Glutamatergic neuron (in vitro differentiated cells): ENCODE results near the gene POLR1A. TPM values are rescaled to one million over a fixed set of nuclear protein-coding genes. Genes with fewer than 3 reads are reported as not detected.

Source experiments
- DNase-seq: peaks from one replicate; pipeline ENCODE4 v3.0.0; 2022
- H3K27ac Mint-ChIP-seq: one replicate; pipeline ENCODE4 v1.8.0; 2020; ENCODE audit warnings: mild to moderate bottlenecking, mixed read lengths, inconsistent platforms; ENCODE audit not compliant: unreplicated experiment
- H3K27me3 Mint-ChIP-seq: one replicate; pipeline ENCODE4 v1.8.0; 2020; ENCODE audit warnings: mild to moderate bottlenecking, moderate library complexity, mixed read lengths, inconsistent platforms; ENCODE audit not compliant: unreplicated experiment
- H3K36me3 Mint-ChIP-seq: one replicate; pipeline ENCODE4 v1.8.0; 2020; ENCODE audit warnings: mild to moderate bottlenecking, mixed read lengths, inconsistent platforms; ENCODE audit not compliant: unreplicated experiment
- H3K4me1 Mint-ChIP-seq: one replicate; pipeline ENCODE4 v1.8.0; 2020; ENCODE audit warnings: mild to moderate bottlenecking, low read depth, mixed read lengths, inconsistent platforms; ENCODE audit not compliant: unreplicated experiment
- H3K4me3 Mint-ChIP-seq: one replicate; pipeline ENCODE4 v1.8.0; 2020; ENCODE audit warnings: mild to moderate bottlenecking, mixed read lengths, inconsistent platforms; ENCODE audit not compliant: unreplicated experiment
- H3K9me3 Mint-ChIP-seq: one replicate; pipeline ENCODE4 v1.8.0; 2020; ENCODE audit warnings: mild to moderate bottlenecking, moderate library complexity, mixed read lengths, inconsistent platforms; ENCODE audit not compliant: unreplicated experiment
- CTCF ChIP-seq: fragments of 200-600 bp; sonication (generic); IDR thresholded peaks from one replicate; pipeline ENCODE4 v1.5.0; 2021; ENCODE audit not compliant: partially characterized antibody, unreplicated experiment
- total RNA-seq: library from RNA; stranded (reverse); fragmentation: NEBNext Ultra II Directional; extraction: Animal tissue kit (Norgen Biotek cat#: 25700); gene quantifications from one replicate; pipeline ENCODE4 v1.2.1, GENCODE V29; 2021; ENCODE audit not compliant: unreplicated experiment

The POLR1A gene
- total RNA-seq, 1 donor from 2014 or later: 34.7 TPM

- Mint-ChIP-seq H3K27me3 (no peaks in the 10 kb centered on the region), H3K9me3 (no peaks in the 10 kb centered on the region), H3K27ac (no peak overlapping the region), H3K4me1 (no peaks in the 10 kb centered on the region), H3K36me3 (no peaks in the 10 kb centered on the region), H3K4me3 (no peak overlapping the region)
- no peak for TF ChIP-seq CTCF
- DNase-seq: no peak
These were observed 30.5 kb upstream of the POLR1A start for GRCh38 chr2:86136141-86136540.

GRCh38 chr2:86135653-86136052, 30.0 kb upstream of the POLR1A start:
- Mint-ChIP-seq H3K4me1 (no peaks in the 10 kb centered on the region), H3K36me3 (no peaks in the 10 kb centered on the region), H3K9me3 (no peaks in the 10 kb centered on the region), H3K27ac (no peak overlapping the region), H3K27me3 (no peaks in the 10 kb centered on the region), H3K4me3 (no peak overlapping the region)
- DNase-seq: no peak
- no peak for TF ChIP-seq CTCF

GRCh38 chr2:86134709-86135108, 29.0 kb upstream of the POLR1A start:
- H3K4me1 Mint-ChIP-seq: no peaks in the 10 kb centered on the region
- H3K4me3 Mint-ChIP-seq: no peak overlapping the region
- H3K27me3 Mint-ChIP-seq: no peaks in the 10 kb centered on the region
- H3K9me3 Mint-ChIP-seq: no peaks in the 10 kb centered on the region
- H3K36me3 Mint-ChIP-seq: no peaks in the 10 kb centered on the region
- DNase-seq: no peak
- TF ChIP-seq CTCF: no peak
- no peak overlapping the region for H3K27ac Mint-ChIP-seq

GRCh38 chr2:86124683-86125082, 19.0 kb upstream of the POLR1A start:
- no peak for DNase-seq
- H3K27me3 Mint-ChIP-seq: no peaks in the 10 kb centered on the region
- no peaks in the 10 kb centered on the region for H3K36me3 Mint-ChIP-seq
- H3K4me1 Mint-ChIP-seq: no peaks in the 10 kb centered on the region
- no peak overlapping the region for H3K4me3 Mint-ChIP-seq
- no peaks in the 10 kb centered on the region for H3K9me3 Mint-ChIP-seq
- TF ChIP-seq CTCF: no peak
- H3K27ac Mint-ChIP-seq: no peak overlapping the region

- H3K36me3 Mint-ChIP-seq: no peaks in the 10 kb centered on the region
- DNase-seq: no peak
- H3K27ac Mint-ChIP-seq: no peak overlapping the region
- H3K9me3 Mint-ChIP-seq: no peaks in the 10 kb centered on the region
- H3K27me3 Mint-ChIP-seq: no peaks in the 10 kb centered on the region
- H3K4me1 Mint-ChIP-seq: no peaks in the 10 kb centered on the region
- TF ChIP-seq CTCF: no peak
- no peak overlapping the region for H3K4me3 Mint-ChIP-seq
These were observed 17.7 kb upstream of the POLR1A start for GRCh38 chr2:86123328-86123925.
